Vagina (tissue), 2 donors: Measurements from ENCODE around the gene SPATA6L. TPM values are rescaled to one million over a fixed set of nuclear protein-coding genes. Genes with fewer than 3 reads are reported as not detected.
A peak's percentile ranks its signal among the peaks of the same experiment; 100 is the strongest.

Experiments used
- DNase-seq, 2 donors: peaks; one replicate each; pipeline ENCODE4 v3.0.0-alpha.2; 2017; ENCODE audit errors: extremely low spot score in 2 of 2
- H3K27ac ChIP-seq: fragments of 200-600 bp; sonication (generic); one replicate; pipeline ENCODE4 v1.5.1; 2019
- H3K27me3 ChIP-seq: fragments of 200-600 bp; sonication (generic); one replicate; pipeline ENCODE4 v1.5.1; 2019
- H3K36me3 ChIP-seq, 2 donors: fragments of 200-600 bp; sonication (generic); one replicate each; pipeline ENCODE4 v1.5.1; 2017 to 2019
- H3K4me1 ChIP-seq: fragments of 200-600 bp; sonication (generic); one replicate; pipeline ENCODE4 v1.5.1; 2019
- H3K4me3 ChIP-seq, 2 donors: fragments of 200-600 bp; sonication (generic); 1 replicate in 1 of 2; 2 replicates in 1 of 2; pipeline ENCODE4 v1.5.1; 2016 to 2019
- H3K9me3 ChIP-seq: fragments of 200-600 bp; sonication (generic); one replicate; pipeline ENCODE4 v1.5.1; 2019
- POLR2A ChIP-seq, 2 donors: fragments of 450-650 bp; IDR thresholded peaks; one replicate each; pipeline ENCODE4 v1.6.1; 2017; ENCODE audit warnings: antibody characterized with exemption in 2 of 2, mild to moderate bottlenecking in 2 of 2, moderate library complexity in 2 of 2
- POLR2AphosphoS5 ChIP-seq, 2 donors: sonication (generic); formaldehyde crosslinking; IDR thresholded peaks; one replicate each; pipeline ENCODE4 v1.9.0; 2017; ENCODE audit warnings: antibody characterized with exemption in 2 of 2, mild to moderate bottlenecking in 2 of 2, low read depth in 1 of 2; ENCODE audit not compliant: insufficient read depth in 1 of 2
- intact Hi-C: fragments of 100-400 bp; cut with DNase I; formaldehyde crosslinking; loops from one replicate; pipeline ENCODE4 v1.15.1; 2023
- total RNA-seq: library from RNA; depleted of rRNA; stranded (reverse); fragments of >200 nt; gene quantifications from one replicate; pipeline ENCODE4 v1.2.3, GENCODE V29; 2016
- TF ChIP-seq, protein P1 (sequence below), 3 experiments: fragments of 450-650 bp in 2 of 3; fragments of 200-600 bp in 1 of 3; sonication (generic) in 1 of 3; IDR thresholded peaks; one replicate each; pipeline ENCODE4 v1.5.1; 2017 to 2019; ENCODE audit warnings: antibody characterized with exemption in 3 of 3, mild to moderate bottlenecking in 2 of 3, moderate library complexity in 2 of 3

Gene SPATA6L
- total RNA-seq, 1 donor from 2014 or later: 3.9 TPM

GRCh38 chr9:4654538-4654937 lies 11.7 kb downstream of the SPATA6L start:
- Histone ChIP-seq H3K27ac (no peak overlapping the region), H3K9me3 (no peaks in the 10 kb centered on the region), H3K36me3 (no peaks in the 10 kb centered on the region), H3K4me3 (no peak overlapping the region), H3K4me1 (no peaks in the 10 kb centered on the region), H3K27me3 (no peaks in the 10 kb centered on the region)
- TF ChIP-seq, protein P1, sequence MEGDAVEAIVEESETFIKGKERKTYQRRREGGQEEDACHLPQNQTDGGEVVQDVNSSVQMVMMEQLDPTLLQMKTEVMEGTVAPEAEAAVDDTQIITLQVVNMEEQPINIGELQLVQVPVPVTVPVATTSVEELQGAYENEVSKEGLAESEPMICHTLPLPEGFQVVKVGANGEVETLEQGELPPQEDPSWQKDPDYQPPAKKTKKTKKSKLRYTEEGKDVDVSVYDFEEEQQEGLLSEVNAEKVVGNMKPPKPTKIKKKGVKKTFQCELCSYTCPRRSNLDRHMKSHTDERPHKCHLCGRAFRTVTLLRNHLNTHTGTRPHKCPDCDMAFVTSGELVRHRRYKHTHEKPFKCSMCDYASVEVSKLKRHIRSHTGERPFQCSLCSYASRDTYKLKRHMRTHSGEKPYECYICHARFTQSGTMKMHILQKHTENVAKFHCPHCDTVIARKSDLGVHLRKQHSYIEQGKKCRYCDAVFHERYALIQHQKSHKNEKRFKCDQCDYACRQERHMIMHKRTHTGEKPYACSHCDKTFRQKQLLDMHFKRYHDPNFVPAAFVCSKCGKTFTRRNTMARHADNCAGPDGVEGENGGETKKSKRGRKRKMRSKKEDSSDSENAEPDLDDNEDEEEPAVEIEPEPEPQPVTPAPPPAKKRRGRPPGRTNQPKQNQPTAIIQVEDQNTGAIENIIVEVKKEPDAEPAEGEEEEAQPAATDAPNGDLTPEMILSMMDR (IDR thresholded peaks at IDR 0.05): no peak
- no peak for TF ChIP-seq POLR2A (IDR thresholded peaks at IDR 0.05)
- TF ChIP-seq POLR2AphosphoS5 (IDR thresholded peaks at IDR 0.05; ENCODE audit: insufficient read depth in 1 of 2, low read depth in 1 of 2): no peak
- no peak for DNase-seq
- intact Hi-C loops: no loop called here

- TF ChIP-seq POLR2AphosphoS5 (IDR thresholded peaks at IDR 0.05; ENCODE audit: insufficient read depth in 1 of 2, low read depth in 1 of 2) (no peak), POLR2A (IDR thresholded peaks at IDR 0.05) (no peak)
- TF ChIP-seq, protein P1 (IDR thresholded peaks at IDR 0.05): no peak
- H3K36me3 ChIP-seq: no peaks in the 10 kb centered on the region
- intact Hi-C loops: no loop called here
- H3K27ac ChIP-seq: no peak overlapping the region
- no peaks in the 10 kb centered on the region for H3K27me3 ChIP-seq
- no peak for DNase-seq
- H3K9me3 ChIP-seq: no peaks in the 10 kb centered on the region
- H3K4me3 ChIP-seq: no peak overlapping the region
- H3K4me1 ChIP-seq: no peaks in the 10 kb centered on the region
Observed at GRCh38 chr9:4654084-4654483, 12.2 kb downstream of the SPATA6L start.

DNA sequence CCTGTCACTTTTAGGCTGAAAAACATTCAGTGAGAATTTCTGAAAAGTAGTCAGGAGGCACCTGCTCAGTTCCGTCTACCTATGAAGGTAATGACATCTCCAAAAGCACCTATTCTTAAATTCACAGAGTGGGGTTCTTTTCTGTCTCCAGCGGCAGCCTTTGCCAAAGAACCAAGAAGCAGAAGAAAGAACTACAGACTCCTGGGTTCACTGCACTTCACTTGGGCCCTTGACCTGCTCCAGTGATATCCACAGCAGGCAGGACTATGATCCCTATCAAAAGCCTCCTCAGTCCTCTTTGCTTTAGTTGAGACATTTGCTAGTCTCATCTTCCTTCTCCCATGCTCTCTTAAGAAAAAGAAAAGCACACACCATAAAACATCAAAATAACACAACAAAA lies 23.9 kb downstream of the SPATA6L start:
- no peak overlapping the region for H3K4me3 ChIP-seq
- no peaks in the 10 kb centered on the region for H3K36me3 ChIP-seq
- no peaks in the 10 kb centered on the region for H3K27me3 ChIP-seq
- no peak for TF ChIP-seq POLR2AphosphoS5 (IDR thresholded peaks at IDR 0.05; ENCODE audit: insufficient read depth in 1 of 2, low read depth in 1 of 2)
- TF ChIP-seq POLR2A (IDR thresholded peaks at IDR 0.05): no peak
- TF ChIP-seq, protein P1 (IDR thresholded peaks at IDR 0.05): no peak
- no peak for DNase-seq
- no peak overlapping the region for H3K27ac ChIP-seq
- intact Hi-C loops: no loop called here
- no peaks in the 10 kb centered on the region for H3K9me3 ChIP-seq
- no peaks in the 10 kb centered on the region for H3K4me1 ChIP-seq

DNA sequence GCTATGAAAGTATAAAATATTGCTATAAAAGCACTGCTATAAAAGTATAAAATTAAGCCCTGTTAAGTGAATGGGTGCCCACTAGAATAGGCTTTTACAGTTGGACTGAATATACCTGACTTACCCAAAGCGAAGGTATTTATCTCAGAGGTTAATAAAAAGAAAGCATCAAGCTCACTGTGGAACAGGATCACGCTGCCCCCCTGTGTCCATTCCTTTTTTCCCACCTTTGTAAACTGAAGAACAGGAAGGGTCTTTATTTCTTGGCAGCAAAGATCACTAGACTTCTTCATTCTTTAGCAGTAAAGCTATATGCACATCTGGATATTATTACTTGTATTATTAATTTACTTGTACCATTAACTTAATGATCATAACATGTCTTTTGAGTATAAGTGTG lies 26.3 kb downstream of the SPATA6L start:
- no peaks in the 10 kb centered on the region for H3K27me3 ChIP-seq
- H3K4me3 ChIP-seq: no peak overlapping the region
- no peak overlapping the region for H3K27ac ChIP-seq
- TF ChIP-seq POLR2A (IDR thresholded peaks at IDR 0.05): no peak
- TF ChIP-seq, protein P1 (IDR thresholded peaks at IDR 0.05): peak in 2 of 3 experiments; percentile 7 to 18
- no peaks in the 10 kb centered on the region for H3K9me3 ChIP-seq
- intact Hi-C loops: no loop called here
- H3K36me3 ChIP-seq: no peaks in the 10 kb centered on the region
- no peak for DNase-seq
- H3K4me1 ChIP-seq: no peaks in the 10 kb centered on the region

DNA sequence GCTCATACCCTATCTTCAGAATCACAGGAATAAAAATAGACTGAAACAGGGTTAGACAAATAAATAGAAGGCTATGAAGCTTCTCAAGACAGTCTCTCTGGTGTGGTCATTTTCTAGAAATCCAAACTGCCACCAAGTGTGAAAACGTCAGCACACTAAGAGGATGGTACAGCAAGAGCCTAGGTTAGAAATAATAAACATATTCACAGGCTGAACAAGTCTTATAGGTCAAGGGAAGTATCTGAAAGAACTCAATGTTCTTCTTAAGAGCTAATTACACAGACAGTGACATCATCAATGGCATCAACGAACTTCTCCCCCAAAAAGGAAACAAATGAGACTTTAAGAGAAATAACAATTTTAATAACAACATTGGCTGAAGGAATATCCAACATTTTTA lies 26.9 kb downstream of the SPATA6L start:
- no peaks in the 10 kb centered on the region for H3K36me3 ChIP-seq

More for the DNA sequence above, 26.9 kb downstream of the SPATA6L start:
- Histone ChIP-seq H3K4me3 (no peak overlapping the region), H3K4me1 (no peaks in the 10 kb centered on the region), H3K27ac (no peak overlapping the region), H3K27me3 (no peaks in the 10 kb centered on the region), H3K9me3 (no peaks in the 10 kb centered on the region)
- intact Hi-C loops: no loop called here
- no peak for TF ChIP-seq POLR2AphosphoS5 (IDR thresholded peaks at IDR 0.05; ENCODE audit: insufficient read depth in 1 of 2, low read depth in 1 of 2)
- TF ChIP-seq POLR2A (IDR thresholded peaks at IDR 0.05): no peak
- TF ChIP-seq, protein P1 (IDR thresholded peaks at IDR 0.05): no peak
- DNase-seq: no peak
